ENCODE measurements around the gene EFNA3.
A peak's percentile ranks its signal among the peaks of the same experiment; 100 is the strongest.

The EFNA3 gene

GRCh38 chr1:155079487-155080311 is 1.1 kb downstream of the EFNA3 start:
- peak overlapping the region; percentile 40 to 62 (median 51) for H3K4me3 ChIP-seq

GRCh38 chr1:155080312-155081228 is 1.9 kb downstream of the EFNA3 start:
- peak overlapping the region; percentile 40 to 62 (median 51) for H3K4me3 ChIP-seq

More at GRCh38 chr1:155079487-155080311, 1.1 kb downstream of the EFNA3 start:
- peak overlapping the region in 19 of 21 experiments; percentile 53 to 90 (median 79) for H3K27ac ChIP-seq

GRCh38 chr1:155081472-155082300 is 3.0 kb downstream of the EFNA3 start:
- Histone ChIP-seq H3K4me3 (peak overlapping the region; percentile 2 to 62 (median 48)), H3K27ac (peak overlapping the region in 18 of 21 experiments; percentile 18 to 89 (median 76))

More at GRCh38 chr1:155080312-155081228, 1.9 kb downstream of the EFNA3 start:
- H3K27ac ChIP-seq = peak overlapping the region in 19 of 21 experiments; percentile 36 to 90 (median 77)

GRCh38 chr1:155082301-155083051 is 3.8 kb downstream of the EFNA3 start:
- Histone ChIP-seq H3K27ac (peak overlapping the region in 17 of 21 experiments; percentile 40 to 91 (median 80)), H3K4me3 (peak overlapping the region; percentile 2 to 62 (median 20))

GRCh38 chr1:155083052-155083541 is 4.5 kb downstream of the EFNA3 start:
- Histone ChIP-seq H3K27ac (peak overlapping the region in 18 of 21 experiments; percentile 43 to 91 (median 78)), H3K4me3 (peak overlapping the region in 3 of 7 experiments; percentile 48 to 62 (median 60))

- H3K4me3 ChIP-seq = peak overlapping the region; percentile 50 to 85 (median 67)
- H3K27ac ChIP-seq = peak overlapping the region in 19 of 21 experiments; percentile 43 to 91 (median 84)
Measured at GRCh38 chr1:155083865-155084721, 5.5 kb downstream of the EFNA3 start.

GRCh38 chr1:155084722-155085503 is 6.3 kb downstream of the EFNA3 start:
- peak overlapping the region in 20 of 21 experiments; percentile 67 to 91 (median 85) for H3K27ac ChIP-seq

GRCh38 chr1:155085504-155086127 is 7.0 kb downstream of the EFNA3 start:
- peak overlapping the region in 20 of 21 experiments; percentile 67 to 91 (median 85) for H3K27ac ChIP-seq
- H3K4me3 ChIP-seq = peak overlapping the region; percentile 50 to 85 (median 67)

More at GRCh38 chr1:155084722-155085503, 6.3 kb downstream of the EFNA3 start:
- H3K4me3 ChIP-seq = peak overlapping the region; percentile 50 to 85 (median 67)

GRCh38 chr1:155086128-155086741 is 7.6 kb downstream of the EFNA3 start:
- peak overlapping the region in 16 of 21 experiments; percentile 75 to 91 (median 86) for H3K27ac ChIP-seq

GRCh38 chr1:155086856-155087535 is 8.4 kb downstream of the EFNA3 start:
- Histone ChIP-seq H3K4me3 (no peak overlapping the region), H3K27ac (peak overlapping the region in 2 of 21 experiments; percentile 9 to 89)

More at GRCh38 chr1:155086128-155086741, 7.6 kb downstream of the EFNA3 start:
- H3K4me3 ChIP-seq = peak overlapping the region in 6 of 7 experiments; percentile 61 to 85 (median 70)

- H3K4me3 ChIP-seq = peak overlapping the region in 1 of 7 experiments; percentile 1
- no peak overlapping the region for H3K27ac ChIP-seq
Measured at GRCh38 chr1:155091071-155092051, 12.7 kb downstream of the EFNA3 start.

GRCh38 chr1:155092131-155092530 is 13.5 kb downstream of the EFNA3 start:
- Histone ChIP-seq H3K4me3 (no peak overlapping the region), H3K27ac (no peak overlapping the region)

- H3K4me3 ChIP-seq = no peak overlapping the region
- H3K27ac ChIP-seq = no peak overlapping the region
Measured at GRCh38 chr1:155092641-155093040, 14.0 kb downstream of the EFNA3 start.
